Tibial artery (tissue), 4 donors: ENCODE measurements around the gene IGSF21.

ENCODE experiments used
- DNase-seq, 2 donors: peaks; one replicate each; pipeline ENCODE4 v3.0.0-alpha.2; 2019
- H3K27ac ChIP-seq, 2 donors: fragments of 200-600 bp; sonication (generic) in 1 of 2; 1 replicate in 1 of 2; 2 replicates in 1 of 2; pipeline ENCODE4 v1.5.1; 2018 to 2019; ENCODE audit warnings: mild to moderate bottlenecking in 1 of 2
- H3K27me3 ChIP-seq, 2 donors: fragments of 200-600 bp; sonication (generic) in 1 of 2; one replicate each; pipeline versions ENCODE4 v1.5.1 to v1.6.0; 2016 to 2019
- H3K36me3 ChIP-seq, 3 donors: fragments of 200-600 bp; sonication (generic) in 2 of 3; one replicate each; pipeline ENCODE4 v1.5.1; 2016 to 2019; ENCODE audit warnings: mild to moderate bottlenecking in 2 of 3
- H3K4me1 ChIP-seq, 4 donors: fragments of 200-600 bp; sonication (generic) in 2 of 4; 1 replicate in 3 of 4; 2 replicates in 1 of 4; pipeline ENCODE4 v1.5.1; 2016 to 2019
- H3K4me3 ChIP-seq, 2 donors: fragments of 200-600 bp; sonication (generic) in 1 of 2; 1 replicate in 1 of 2; 2 replicates in 1 of 2; pipeline ENCODE4 v1.5.1; 2018 to 2019; ENCODE audit warnings: mild to moderate bottlenecking in 2 of 2
- H3K9me3 ChIP-seq, 3 donors: fragments of 200-600 bp; sonication (generic) in 1 of 3; one replicate each; pipeline ENCODE4 v1.5.1; 2016 to 2019
- intact Hi-C: fragments of 100-400 bp; cut with DNase I; formaldehyde crosslinking; loops from one replicate; pipeline ENCODE4 v1.15.0; 2023; ENCODE audit warnings: low total_unique reads
- TF ChIP-seq, protein P1 (sequence below), 2 experiments: fragments of 200-600 bp in 1 of 2; fragments of 450-650 bp in 1 of 2; IDR thresholded peaks; one replicate each; pipeline ENCODE4 v1.5.1; 2017 to 2019; ENCODE audit warnings: antibody characterized with exemption in 2 of 2, mild to moderate bottlenecking in 1 of 2, moderate library complexity in 1 of 2

IGSF21 gene

DNA sequence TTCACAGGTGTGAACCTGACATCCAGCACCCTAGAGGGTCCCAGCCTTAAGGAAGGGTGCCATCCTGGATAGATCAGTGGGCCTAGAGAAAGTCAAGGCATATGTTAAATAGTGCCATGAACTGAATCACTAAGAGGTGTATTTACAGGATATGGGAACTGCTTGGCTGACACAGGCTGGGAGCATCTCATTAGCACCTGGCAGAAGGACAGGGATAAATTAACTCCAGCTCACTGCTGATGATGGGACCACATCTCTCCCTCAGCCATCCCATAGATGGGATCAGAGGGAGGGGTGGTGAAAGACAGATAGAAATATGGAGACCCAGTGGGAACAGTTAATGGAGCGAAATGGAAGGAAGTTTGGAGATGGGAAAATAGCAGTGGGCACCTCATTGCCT is 122.0 kb downstream of the IGSF21 start:
- H3K36me3 ChIP-seq: no peaks in the 10 kb centered on the region
- peaks cover 0 to 11% (median 0%) of the 10 kb centered on the region in 3 donors for H3K9me3 ChIP-seq
- no peak overlapping the region for H3K27ac ChIP-seq
- no peak overlapping the region for H3K4me3 ChIP-seq
- no peak for DNase-seq
- H3K27me3 ChIP-seq: peaks cover 0 to 47% of the 10 kb centered on the region in 2 donors
- no peaks in the 10 kb centered on the region for H3K4me1 ChIP-seq
- intact Hi-C loops: no loop called here
- TF ChIP-seq, protein P1, sequence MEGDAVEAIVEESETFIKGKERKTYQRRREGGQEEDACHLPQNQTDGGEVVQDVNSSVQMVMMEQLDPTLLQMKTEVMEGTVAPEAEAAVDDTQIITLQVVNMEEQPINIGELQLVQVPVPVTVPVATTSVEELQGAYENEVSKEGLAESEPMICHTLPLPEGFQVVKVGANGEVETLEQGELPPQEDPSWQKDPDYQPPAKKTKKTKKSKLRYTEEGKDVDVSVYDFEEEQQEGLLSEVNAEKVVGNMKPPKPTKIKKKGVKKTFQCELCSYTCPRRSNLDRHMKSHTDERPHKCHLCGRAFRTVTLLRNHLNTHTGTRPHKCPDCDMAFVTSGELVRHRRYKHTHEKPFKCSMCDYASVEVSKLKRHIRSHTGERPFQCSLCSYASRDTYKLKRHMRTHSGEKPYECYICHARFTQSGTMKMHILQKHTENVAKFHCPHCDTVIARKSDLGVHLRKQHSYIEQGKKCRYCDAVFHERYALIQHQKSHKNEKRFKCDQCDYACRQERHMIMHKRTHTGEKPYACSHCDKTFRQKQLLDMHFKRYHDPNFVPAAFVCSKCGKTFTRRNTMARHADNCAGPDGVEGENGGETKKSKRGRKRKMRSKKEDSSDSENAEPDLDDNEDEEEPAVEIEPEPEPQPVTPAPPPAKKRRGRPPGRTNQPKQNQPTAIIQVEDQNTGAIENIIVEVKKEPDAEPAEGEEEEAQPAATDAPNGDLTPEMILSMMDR (IDR thresholded peaks at IDR 0.05): no peak

DNA sequence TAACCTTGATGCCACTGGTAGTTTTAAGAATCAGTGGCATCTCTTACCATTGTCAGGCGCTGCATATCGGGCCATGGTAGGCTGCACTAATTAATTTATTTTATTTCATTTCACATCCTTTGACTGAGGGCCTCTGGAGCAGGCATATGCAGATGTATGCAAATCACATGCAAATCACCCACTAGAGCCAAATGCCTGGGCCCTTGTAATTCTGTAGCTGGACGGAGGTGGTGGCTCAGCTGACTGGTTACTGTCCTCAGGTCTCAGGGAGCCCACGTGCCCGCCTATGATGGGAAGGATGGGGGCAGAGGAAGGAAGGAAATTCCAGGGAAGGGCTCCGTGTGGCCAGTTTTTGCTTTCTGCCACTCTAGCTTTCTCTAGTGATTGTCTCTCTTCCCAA is 122.7 kb downstream of the IGSF21 start:
- Histone ChIP-seq H3K36me3 (no peaks in the 10 kb centered on the region), H3K9me3 (peaks cover 0 to 11% (median 0%) of the 10 kb centered on the region in 3 donors), H3K27me3 (peaks cover 0 to 51% of the 10 kb centered on the region in 2 donors), H3K4me1 (no peaks in the 10 kb centered on the region), H3K4me3 (no peak overlapping the region), H3K27ac (no peak overlapping the region)
- TF ChIP-seq, protein P1 (IDR thresholded peaks at IDR 0.05): no peak
- DNase-seq: no peak
- intact Hi-C loops: no loop called here

DNA sequence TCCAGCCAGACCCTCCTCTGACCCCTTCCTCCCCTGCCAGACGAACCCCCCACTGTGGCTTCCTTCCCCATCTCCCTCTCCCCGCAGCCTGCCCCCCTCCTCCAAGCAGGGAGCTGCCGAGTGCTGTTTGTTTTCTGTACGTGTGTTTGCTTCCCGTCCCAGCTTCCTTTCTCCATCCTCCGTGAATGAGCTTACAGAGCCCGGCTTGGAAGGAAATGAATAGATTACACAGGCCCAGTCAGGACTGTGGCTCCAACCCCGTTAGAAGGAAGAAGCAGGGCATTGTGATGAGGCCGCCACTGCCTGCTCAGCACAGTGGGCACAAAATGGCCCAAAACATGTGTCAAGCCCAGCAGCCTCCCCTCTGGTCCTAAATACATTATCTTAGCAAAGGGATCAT is 123.2 kb downstream of the IGSF21 start:
- H3K36me3 ChIP-seq: no peaks in the 10 kb centered on the region
- TF ChIP-seq, protein P1 (IDR thresholded peaks at IDR 0.05): no peak
- DNase-seq: no peak

DNA sequence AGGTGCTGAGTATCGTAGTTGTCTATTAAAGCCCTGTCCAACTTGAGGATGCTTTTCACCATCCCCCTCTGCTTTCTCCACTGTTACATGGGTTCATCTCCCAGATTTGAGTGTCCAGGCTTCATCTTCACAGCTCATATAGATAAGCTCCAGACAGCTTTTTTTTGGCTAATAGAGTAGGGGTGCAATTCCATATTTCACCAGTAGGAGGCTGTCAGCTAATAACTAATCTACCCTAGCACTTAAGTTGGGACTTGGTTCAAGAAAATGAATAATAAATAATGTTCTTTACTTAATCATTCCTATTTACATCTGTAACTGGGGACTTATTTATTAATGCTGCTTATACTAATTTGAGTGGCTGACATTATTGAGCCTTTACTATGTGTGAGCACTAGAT is 124.5 kb downstream of the IGSF21 start:
- H3K4me3 ChIP-seq: no peak overlapping the region
- intact Hi-C loops: no loop called here

More for the DNA sequence above, 123.2 kb downstream of the IGSF21 start:
- no peak overlapping the region for H3K4me3 ChIP-seq
- H3K4me1 ChIP-seq: no peaks in the 10 kb centered on the region
- peaks cover 0 to 48% of the 10 kb centered on the region in 2 donors for H3K27me3 ChIP-seq
- intact Hi-C loops: no loop called here
- H3K9me3 ChIP-seq: peaks cover 0 to 11% (median 0%) of the 10 kb centered on the region in 3 donors
- no peak overlapping the region for H3K27ac ChIP-seq

GRCh38 chr1:18233176-18233864 is 125.7 kb downstream of the IGSF21 start:
- TF ChIP-seq, protein P1 (IDR thresholded peaks at IDR 0.05): no peak
- Histone ChIP-seq H3K27me3 (peaks cover 0 to 43% of the 10 kb centered on the region in 2 donors), H3K4me3 (no peak overlapping the region), H3K27ac (no peak overlapping the region), H3K9me3 (peaks cover 0 to 11% (median 0%) of the 10 kb centered on the region in 3 donors), H3K36me3 (no peaks in the 10 kb centered on the region), H3K4me1 (no peaks in the 10 kb centered on the region)
- intact Hi-C loops: no loop called here
- no peak for DNase-seq

More for the DNA sequence above, 124.5 kb downstream of the IGSF21 start:
- TF ChIP-seq, protein P1 (IDR thresholded peaks at IDR 0.05): no peak
- no peak overlapping the region for H3K27ac ChIP-seq
- H3K9me3 ChIP-seq: peaks cover 0 to 11% (median 0%) of the 10 kb centered on the region in 3 donors
- no peaks in the 10 kb centered on the region for H3K4me1 ChIP-seq
- no peak for DNase-seq
- peaks cover 0 to 41% of the 10 kb centered on the region in 2 donors for H3K27me3 ChIP-seq
- H3K36me3 ChIP-seq: no peaks in the 10 kb centered on the region
